Mesenchymal stem cell (in vitro differentiated cells and primary cell): ENCODE measurements around the gene ZNF341.

Source experiments
- DNase-seq: peaks from one replicate; pipeline ENCODE4 v3.0.0-alpha.2; 2013
- H2AFZ ChIP-seq: one replicate; pipeline ENCODE4 v1.6.1; 2013; ENCODE audit warnings: low read depth, mild to moderate bottlenecking, control low read depth, inconsistent platforms, low read length, moderate library complexity
- H2AK5ac ChIP-seq: 2 replicates; pipeline ENCODE4 v1.6.1; 2013; ENCODE audit warnings: low read length, moderate library complexity, mild to moderate bottlenecking, inconsistent platforms; ENCODE audit not compliant: severe bottlenecking
- H2BK120ac ChIP-seq: one replicate; pipeline ENCODE4 v1.6.1; 2013; ENCODE audit warnings: low read depth, mild to moderate bottlenecking, inconsistent platforms, low read length, moderate library complexity
- H2BK12ac ChIP-seq, 2 experiments: one replicate each; pipeline ENCODE4 v1.6.1; 2013; ENCODE audit warnings: inconsistent platforms in 2 of 2, low read length in 2 of 2, mild to moderate bottlenecking in 2 of 2, moderate library complexity in 2 of 2, control low read depth in 1 of 2
- H2BK15ac ChIP-seq: one replicate; pipeline ENCODE4 v1.6.1; 2013; ENCODE audit warnings: mild to moderate bottlenecking, low read depth, inconsistent platforms; ENCODE audit not compliant: poor library complexity, severe bottlenecking
- H2BK5ac ChIP-seq: 2 replicates; pipeline ENCODE4 v1.6.1; 2013; ENCODE audit warnings: low read depth, mild to moderate bottlenecking, low read length, control low read depth, inconsistent platforms; ENCODE audit not compliant: poor library complexity, severe bottlenecking
- H3K14ac ChIP-seq, 2 experiments: one replicate each; pipeline ENCODE4 v1.6.1; 2013; ENCODE audit warnings: inconsistent platforms in 2 of 2, low read length in 2 of 2, control low read depth in 1 of 2, mild to moderate bottlenecking in 1 of 2, moderate library complexity in 1 of 2
- H3K18ac ChIP-seq, 2 experiments: one replicate each; pipeline ENCODE4 v1.6.1; 2013; ENCODE audit warnings: inconsistent platforms in 2 of 2, low read length in 2 of 2, control low read depth in 1 of 2, low read depth in 1 of 2, mild to moderate bottlenecking in 1 of 2
- H3K23ac ChIP-seq, 2 experiments: one replicate each; pipeline ENCODE4 v1.6.1; 2013; ENCODE audit warnings: inconsistent platforms in 2 of 2, low read length in 2 of 2, mild to moderate bottlenecking in 2 of 2, moderate library complexity in 2 of 2, control low read depth in 1 of 2
- H3K27ac ChIP-seq: 2 replicates; pipeline ENCODE4 v1.5.1; 2013; ENCODE audit warnings: mild to moderate bottlenecking, moderate library complexity, low read length, control low read depth, inconsistent platforms; ENCODE audit not compliant: poor library complexity, severe bottlenecking
- H3K27me3 ChIP-seq, 2 experiments: 2 replicates each; pipeline versions ENCODE4 v1.6.1 to v1.7.0; 2013; ENCODE audit warnings: low read length in 2 of 2, mild to moderate bottlenecking in 2 of 2, moderate library complexity in 2 of 2, control low read depth in 1 of 2, inconsistent platforms in 1 of 2; ENCODE audit not compliant: control insufficient read depth in 1 of 2, insufficient read depth in 1 of 2
- H3K36me3 ChIP-seq, 2 experiments: 2 replicates each; pipeline versions ENCODE4 v1.6.1 to v1.7.0; 2013; ENCODE audit warnings: low read length in 2 of 2, control low read depth in 1 of 2, inconsistent platforms in 1 of 2, low read depth in 1 of 2, mild to moderate bottlenecking in 1 of 2; ENCODE audit not compliant: insufficient read depth in 2 of 2, control insufficient read depth in 1 of 2
- H3K4ac ChIP-seq, 2 experiments: one replicate each; pipeline ENCODE4 v1.6.1; 2013; ENCODE audit warnings: inconsistent platforms in 2 of 2, low read length in 2 of 2, mild to moderate bottlenecking in 2 of 2, moderate library complexity in 2 of 2, control low read depth in 1 of 2, low read depth in 1 of 2
- H3K4me1 ChIP-seq: 2 replicates; pipeline ENCODE4 v1.6.1; 2013; ENCODE audit warnings: low read depth, low read length, control low read depth; ENCODE audit not compliant: control insufficient read depth, insufficient read depth
- H3K4me2 ChIP-seq: 2 replicates; pipeline ENCODE4 v1.6.1; 2013; ENCODE audit warnings: low read length, mild to moderate bottlenecking, inconsistent platforms; ENCODE audit not compliant: poor library complexity, severe bottlenecking
- H3K4me3 ChIP-seq, 2 experiments: 2 replicates each; pipeline versions ENCODE4 v1.5.1 to v1.7.0; 2013; ENCODE audit warnings: low read length in 2 of 2, mild to moderate bottlenecking in 2 of 2, control low read depth in 1 of 2, low read depth in 1 of 2; ENCODE audit not compliant: insufficient read depth in 1 of 2
- H3K79me1 ChIP-seq: replicated peaks from 2 replicates; pipeline ENCODE4 v1.6.1; 2013; ENCODE audit warnings: mild to moderate bottlenecking, control low read depth, low read length, inconsistent platforms; ENCODE audit not compliant: poor library complexity, severe bottlenecking
- H3K9ac ChIP-seq: 2 replicates; pipeline ENCODE4 v1.7.0; 2013; ENCODE audit warnings: mild to moderate bottlenecking, low read length, moderate library complexity
- H3K9me3 ChIP-seq: 2 replicates; pipeline ENCODE4 v1.7.0; 2013; ENCODE audit warnings: mild to moderate bottlenecking, low read length; ENCODE audit not compliant: control insufficient read depth
- H4K8ac ChIP-seq: one replicate; pipeline ENCODE4 v1.6.1; 2013; ENCODE audit warnings: inconsistent platforms, mild to moderate bottlenecking, low read length, moderate library complexity
- H4K91ac ChIP-seq: one replicate; pipeline ENCODE4 v1.6.1; 2013; ENCODE audit warnings: mild to moderate bottlenecking, low read length, inconsistent platforms
- WGBS: methylation state at CpG from one replicate; pipeline ENCODE4 v1.1.7; 2013; ENCODE audit warnings: mixed read lengths; 5-methylcytosine and 5-hydroxymethylcytosine counted together

ZNF341 gene

DNA sequence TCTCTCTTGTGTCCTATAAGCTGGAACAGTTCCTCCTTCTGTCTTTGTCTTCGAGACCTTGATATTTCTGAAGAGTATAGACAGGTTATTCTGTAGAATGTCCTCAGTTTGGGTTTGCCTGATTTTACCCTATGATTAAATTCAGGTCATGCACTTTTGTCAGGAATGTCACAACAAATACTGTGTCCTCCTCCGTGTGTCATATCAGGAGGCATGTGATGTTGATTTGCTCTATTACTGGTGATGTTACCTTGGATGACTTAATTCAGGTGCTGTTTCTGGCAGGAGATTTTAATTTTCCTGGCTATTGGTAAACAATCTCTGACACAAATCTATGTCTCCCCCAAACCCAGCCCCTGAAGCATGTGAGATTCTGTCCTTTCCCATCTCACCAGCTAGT, 46.0 kb downstream of the ZNF341 start:
- Histone ChIP-seq H3K27me3 (no peaks in the 10 kb centered on the region), H3K36me3 (peaks cover 5 to 18% of the 10 kb centered on the region in 2 experiments), H3K9ac (no peak overlapping the region), H3K4ac (no peak overlapping the region), H2AK5ac (no peak overlapping the region), H3K4me3 (no peak overlapping the region), H4K8ac (no peak overlapping the region), H2BK120ac (no peak overlapping the region), H3K4me1 (peaks cover 3% of the 10 kb centered on the region), H3K18ac (no peak overlapping the region), H2BK5ac (no peak overlapping the region), H3K79me1 (no peaks in the 10 kb centered on the region), H2BK15ac (no peak overlapping the region), H3K27ac (no peak overlapping the region), H4K91ac (no peak overlapping the region), H3K4me2 (no peak overlapping the region), H2BK12ac (no peak overlapping the region), H2AFZ (no peak overlapping the region), H3K9me3 (no peaks in the 10 kb centered on the region), H3K14ac (no peak overlapping the region), H3K23ac (no peak overlapping the region)
- WGBS = 96% methylated on average over 2 of the region's 2 CpGs
- DNase-seq = no peak

DNA sequence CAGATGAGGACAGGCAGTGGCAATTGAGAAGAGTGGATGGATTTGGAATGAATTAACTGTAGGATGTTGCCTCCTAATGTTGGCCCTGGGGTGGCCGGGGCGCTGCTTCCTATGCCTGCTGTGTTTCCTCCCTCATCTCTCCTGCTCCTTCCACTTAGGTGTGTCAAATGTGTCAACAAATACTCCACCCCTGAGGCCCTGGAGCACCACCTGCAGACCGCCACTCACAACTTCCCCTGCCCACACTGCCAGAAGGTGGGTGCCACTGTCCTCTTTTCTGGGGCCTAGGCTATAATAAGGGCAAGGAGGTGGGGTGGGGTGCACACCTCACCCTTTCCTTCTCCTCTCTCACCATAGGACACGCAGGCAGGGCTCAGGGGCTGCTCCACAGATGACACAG, 49.3 kb downstream of the ZNF341 start:
- no peak overlapping the region for H3K18ac ChIP-seq
- H2BK5ac ChIP-seq = no peak overlapping the region
- no peak overlapping the region for H2AFZ ChIP-seq
- H3K27ac ChIP-seq = no peak overlapping the region
- no peak overlapping the region for H3K9ac ChIP-seq
- no peak overlapping the region for H3K4me2 ChIP-seq
- no peak overlapping the region for H2BK12ac ChIP-seq
- H3K4me3 ChIP-seq = no peak overlapping the region
- H3K23ac ChIP-seq = no peak overlapping the region
- peaks cover 5 to 11% of the 10 kb centered on the region in 2 experiments for H3K36me3 ChIP-seq
- H4K91ac ChIP-seq = no peak overlapping the region
- WGBS = 94% methylated on average over 4 of the region's 4 CpGs
- no peak for DNase-seq
- H4K8ac ChIP-seq = no peak overlapping the region
- H3K4ac ChIP-seq = no peak overlapping the region
- H3K9me3 ChIP-seq = no peaks in the 10 kb centered on the region
- H3K14ac ChIP-seq = no peak overlapping the region
- peaks cover 3% of the 10 kb centered on the region for H3K4me1 ChIP-seq
- H3K79me1 ChIP-seq = no peaks in the 10 kb centered on the region
- H2AK5ac ChIP-seq = no peak overlapping the region
- H2BK15ac ChIP-seq = no peak overlapping the region
- no peaks in the 10 kb centered on the region for H3K27me3 ChIP-seq
- H2BK120ac ChIP-seq = no peak overlapping the region

DNA sequence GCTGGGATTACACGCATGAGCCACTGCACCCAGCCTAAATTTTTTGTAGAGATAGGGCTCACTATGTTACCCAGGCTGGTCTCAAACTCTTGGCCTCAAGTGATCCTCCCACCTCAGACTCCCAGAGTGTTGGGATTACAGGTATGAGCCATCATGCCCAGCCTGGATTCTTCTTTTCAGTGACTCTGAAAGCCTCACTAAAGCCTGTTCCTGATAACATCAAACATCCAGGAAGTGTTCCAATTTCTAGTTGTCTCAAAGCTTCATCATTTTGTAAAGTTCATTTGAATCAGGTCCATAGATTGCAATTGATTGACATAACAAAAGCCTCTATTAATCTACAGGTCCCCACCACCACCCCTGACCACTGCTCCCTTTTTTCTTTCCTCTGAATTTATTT, 50.1 kb downstream of the ZNF341 start:
- Histone ChIP-seq H3K14ac (no peak overlapping the region), H2BK120ac (no peak overlapping the region), H3K4me3 (no peak overlapping the region), H3K23ac (no peak overlapping the region), H3K27ac (no peak overlapping the region), H2BK5ac (no peak overlapping the region), H2BK12ac (no peak overlapping the region), H3K36me3 (peaks cover 5 to 11% of the 10 kb centered on the region in 2 experiments), H3K27me3 (no peaks in the 10 kb centered on the region), H2BK15ac (no peak overlapping the region), H4K91ac (no peak overlapping the region), H3K4me1 (peaks cover 3% of the 10 kb centered on the region), H3K4me2 (no peak overlapping the region), H3K79me1 (no peaks in the 10 kb centered on the region), H4K8ac (no peak overlapping the region), H3K9ac (no peak overlapping the region), H3K9me3 (no peaks in the 10 kb centered on the region), H3K4ac (no peak overlapping the region), H3K18ac (no peak overlapping the region), H2AK5ac (no peak overlapping the region), H2AFZ (no peak overlapping the region)
- no peak for DNase-seq
- 93% methylated on average over 1 of the region's 1 CpG for WGBS

DNA sequence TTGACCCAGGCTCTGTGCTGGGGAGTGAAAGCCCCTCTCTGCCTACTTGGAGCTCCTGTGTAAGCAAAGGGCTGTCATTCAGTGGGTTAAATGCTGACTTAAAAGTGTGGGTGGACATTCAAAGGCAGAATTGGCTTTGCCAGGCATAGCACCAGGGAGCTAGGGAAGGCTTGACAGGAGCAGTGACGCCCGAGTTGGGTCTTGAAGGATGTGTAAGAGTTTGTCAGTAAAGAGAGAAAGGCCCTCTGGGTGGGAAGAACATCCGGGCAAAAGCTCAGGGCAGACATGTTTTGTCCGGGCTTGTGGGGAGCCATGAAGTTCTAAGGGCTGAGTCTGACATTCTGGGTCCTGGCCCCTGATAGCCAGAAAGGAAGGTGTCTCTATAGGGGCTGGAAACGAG, 51.5 kb downstream of the ZNF341 start:
- DNase-seq = no peak
- Histone ChIP-seq H2BK5ac (no peak overlapping the region), H3K4me2 (no peak overlapping the region), H2AK5ac (no peak overlapping the region), H3K4me1 (peaks cover 3% of the 10 kb centered on the region), H2BK15ac (no peak overlapping the region), H3K4me3 (no peak overlapping the region), H3K4ac (no peak overlapping the region), H3K14ac (no peak overlapping the region), H3K9me3 (no peaks in the 10 kb centered on the region), H3K27me3 (no peaks in the 10 kb centered on the region), H3K79me1 (no peaks in the 10 kb centered on the region), H3K23ac (no peak overlapping the region), H3K9ac (no peak overlapping the region), H3K36me3 (peaks cover 5 to 11% of the 10 kb centered on the region in 2 experiments), H4K8ac (no peak overlapping the region), H2BK12ac (no peak overlapping the region), H4K91ac (no peak overlapping the region), H3K18ac (no peak overlapping the region), H3K27ac (no peak overlapping the region), H2BK120ac (no peak overlapping the region), H2AFZ (no peak overlapping the region)
- 98% methylated on average over 5 of the region's 5 CpGs for WGBS
